Stimulated activated CD4-positive, alpha-beta T cell treated with anti-CD3 and anti-CD28 coated beads, Interleukin-1b, Interleukin-23, amount 100 ng/mL, for 48 hours (primary cell): ENCODE results near the gene TMEM184C.

Experiments used
- DNase-seq: peaks from one replicate; pipeline ENCODE4 v3.0.0-alpha.2; 2020

Gene TMEM184C

DNA sequence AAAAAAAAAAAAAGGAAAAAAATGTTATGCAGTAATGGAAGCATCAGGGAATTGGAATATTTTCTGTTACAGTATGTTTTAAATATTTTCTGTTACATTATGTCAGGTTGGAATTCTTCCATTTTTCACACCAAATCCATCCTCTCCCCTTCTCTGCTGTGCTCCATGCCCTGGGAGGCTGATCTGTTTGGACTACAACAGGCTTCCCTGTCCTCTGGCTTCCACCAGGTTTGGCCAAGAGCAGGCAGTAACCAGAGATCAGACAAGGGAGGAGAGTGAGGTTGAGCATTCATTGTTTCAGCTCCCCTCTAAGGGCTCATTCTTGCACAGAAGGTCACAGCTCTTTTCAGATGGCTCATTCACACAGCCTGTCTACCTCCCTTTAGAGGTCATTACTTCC is 11.7 kb upstream of the TMEM184C start:
- no peak for DNase-seq

- DNase-seq, result no peak
These were observed 9.7 kb upstream of the TMEM184C start for GRCh38 chr4:147607471-147607870.

GRCh38 chr4:147610686-147611085 is 6.5 kb upstream of the TMEM184C start:
- DNase-seq, result no peak

GRCh38 chr4:147616849-147617172 is 386 bp upstream of the TMEM184C start:
- DNase-seq, result no peak

DNA sequence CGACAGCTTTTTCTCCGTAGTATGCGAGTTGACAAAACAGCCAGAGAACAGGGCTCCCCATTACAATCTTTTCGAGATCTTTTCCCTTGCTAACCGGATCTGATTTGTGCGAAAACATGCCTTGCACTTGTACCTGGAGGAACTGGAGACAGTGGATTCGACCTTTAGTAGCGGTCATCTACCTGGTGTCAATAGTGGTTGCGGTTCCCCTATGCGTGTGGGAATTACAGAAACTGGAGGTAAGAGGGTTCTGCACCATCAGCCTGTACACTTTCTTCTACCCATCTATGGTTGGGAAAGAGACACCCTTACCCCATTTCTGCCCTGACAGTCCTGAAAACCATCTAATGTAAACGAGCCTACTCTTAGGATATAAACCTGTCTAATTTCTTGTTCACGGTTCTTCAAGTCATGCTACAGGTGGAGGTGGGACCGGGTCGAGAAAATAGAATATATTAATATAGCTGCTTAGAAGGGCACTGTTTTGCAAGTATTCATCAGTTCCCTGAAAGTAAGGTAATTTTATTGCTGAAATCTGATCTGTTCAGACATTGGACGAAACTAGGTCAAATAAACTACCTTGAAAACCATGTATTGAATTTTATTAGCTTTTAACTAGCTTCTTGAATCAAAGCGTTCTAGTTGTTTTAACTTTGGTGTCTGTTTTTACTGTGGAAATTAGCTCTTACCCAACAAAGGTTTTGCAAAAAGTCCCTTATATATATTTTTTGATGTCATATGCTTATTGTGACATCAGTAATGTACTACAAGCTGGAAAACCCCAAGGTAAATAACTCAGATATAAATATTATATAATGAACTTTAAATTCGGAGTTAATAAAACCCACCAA is 869 bp downstream of the TMEM184C start:
- no peak for DNase-seq

- DNase-seq, result no peak
These were observed 3.1 kb downstream of the TMEM184C start for GRCh38 chr4:147620315-147620714.

GRCh38 chr4:147625733-147626132 is 8.5 kb downstream of the TMEM184C start:
- no peak for DNase-seq

- no peak for DNase-seq
These were observed 9.7 kb downstream of the TMEM184C start for GRCh38 chr4:147626903-147627302.

GRCh38 chr4:147628415-147628814 is 11.2 kb downstream of the TMEM184C start:
- no peak for DNase-seq

DNA sequence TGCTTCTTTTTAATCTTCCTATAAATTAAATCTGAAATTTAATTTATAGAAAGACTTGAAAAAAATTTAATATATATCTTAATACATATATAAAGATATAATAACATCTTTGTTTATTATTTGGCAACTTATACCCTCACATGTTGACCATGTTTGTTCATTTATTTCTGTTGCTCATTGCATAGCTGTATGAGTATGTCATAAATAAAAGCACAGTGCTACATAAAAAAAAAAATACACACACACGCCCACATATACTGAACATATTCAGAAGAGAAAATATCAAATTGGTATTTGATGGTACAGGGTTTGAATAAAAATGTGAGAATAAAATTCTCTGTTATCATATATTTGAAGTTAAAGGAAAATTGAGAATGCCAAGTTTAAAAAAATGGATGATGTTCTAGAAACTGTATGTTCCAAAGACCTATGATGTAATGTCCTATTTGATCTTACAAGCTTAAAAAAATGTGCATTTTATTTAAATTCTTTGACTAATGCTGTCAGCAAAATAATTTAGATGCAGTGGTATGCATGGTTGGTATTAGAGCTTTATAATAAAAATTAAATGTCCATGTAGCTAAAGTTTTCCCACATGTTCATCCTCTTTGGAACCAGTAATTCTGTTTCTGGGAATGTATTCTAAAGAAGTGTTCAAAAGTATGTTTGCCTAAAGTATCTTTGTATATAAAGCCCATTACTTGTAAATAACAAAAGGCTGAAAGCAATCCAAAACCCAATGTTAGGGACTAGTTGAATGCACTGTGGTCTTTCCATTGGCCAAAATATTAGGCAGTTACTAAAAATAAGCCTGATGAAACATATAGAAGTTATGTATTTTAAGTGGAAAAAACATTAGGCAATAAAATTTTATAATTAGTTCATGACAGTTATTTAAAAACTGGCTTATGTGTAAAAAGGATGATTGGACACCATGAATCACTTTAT is 12.9 kb downstream of the TMEM184C start:
- no peak for DNase-seq

- DNase-seq, result no peak
These were observed 15.9 kb downstream of the TMEM184C start for GRCh38 chr4:147633113-147633512.

- no peak for DNase-seq
These were observed 16.4 kb downstream of the TMEM184C start for GRCh38 chr4:147633643-147634042.

DNA sequence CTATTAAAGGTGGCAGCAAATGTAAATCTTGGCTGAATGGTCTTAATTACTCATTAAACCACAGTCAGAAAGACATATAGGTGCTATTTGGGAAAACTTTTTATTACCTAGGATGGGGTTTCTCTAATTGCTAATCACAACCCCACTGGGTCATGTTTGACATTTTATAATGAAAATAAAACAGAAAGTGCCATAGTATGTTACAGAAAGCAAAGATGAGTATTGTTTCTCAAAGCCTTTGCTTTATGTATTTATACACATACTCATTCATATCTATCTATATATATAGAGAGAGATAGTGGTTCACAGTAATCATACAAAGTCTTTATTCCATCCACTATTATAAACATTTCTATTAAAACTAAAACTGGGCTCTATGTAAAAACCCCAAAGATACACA is 18.2 kb downstream of the TMEM184C start:
- DNase-seq, result no peak

DNA sequence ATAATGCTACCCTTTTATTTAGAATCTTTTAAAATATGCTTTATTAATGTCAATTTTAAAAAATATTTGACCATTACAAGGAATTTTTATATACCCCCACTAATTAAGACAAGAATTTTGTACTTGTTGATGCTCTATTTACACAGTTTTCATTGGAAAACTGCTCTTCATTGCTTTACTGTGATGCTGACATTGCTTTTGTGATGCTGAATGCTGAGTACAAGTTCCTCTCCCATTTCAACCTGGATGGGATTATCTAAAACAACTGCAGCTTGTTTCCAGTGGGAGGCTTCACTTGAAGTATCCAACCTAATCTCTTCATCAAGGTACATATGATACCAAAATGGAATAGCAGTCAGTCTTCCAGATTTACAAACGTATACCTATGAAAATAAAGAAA is 21.2 kb downstream of the TMEM184C start:
- DNase-seq, result no peak

DNA sequence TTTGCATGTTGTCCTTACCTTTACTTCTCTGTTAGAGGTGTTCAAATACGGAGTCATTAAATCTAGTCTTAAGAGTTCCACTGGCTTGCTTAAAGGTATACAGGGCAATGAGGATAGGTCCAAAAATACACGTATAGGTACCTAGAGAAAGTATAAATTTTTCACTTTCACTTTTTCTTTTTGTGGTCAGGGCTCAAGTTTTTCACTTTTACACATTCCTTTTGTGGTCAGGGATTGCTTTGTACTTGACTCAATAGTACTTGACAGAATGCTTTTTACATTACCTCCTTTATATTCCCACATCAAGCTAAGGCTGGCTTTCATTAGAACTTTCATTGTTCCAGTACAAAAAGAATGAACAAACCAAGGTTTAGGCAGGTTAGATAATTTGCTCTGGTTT is 21.7 kb downstream of the TMEM184C start:
- DNase-seq, result no peak

- DNase-seq, result no peak
These were observed 22.2 kb downstream of the TMEM184C start for GRCh38 chr4:147639388-147639787.

GRCh38 chr4:147640331-147640730 is 23.1 kb downstream of the TMEM184C start:
- DNase-seq, result no peak

- no peak for DNase-seq
These were observed 26.4 kb downstream of the TMEM184C start for GRCh38 chr4:147643616-147644015.

- no peak for DNase-seq
These were observed 27.3 kb downstream of the TMEM184C start for GRCh38 chr4:147644471-147644870.

DNA sequence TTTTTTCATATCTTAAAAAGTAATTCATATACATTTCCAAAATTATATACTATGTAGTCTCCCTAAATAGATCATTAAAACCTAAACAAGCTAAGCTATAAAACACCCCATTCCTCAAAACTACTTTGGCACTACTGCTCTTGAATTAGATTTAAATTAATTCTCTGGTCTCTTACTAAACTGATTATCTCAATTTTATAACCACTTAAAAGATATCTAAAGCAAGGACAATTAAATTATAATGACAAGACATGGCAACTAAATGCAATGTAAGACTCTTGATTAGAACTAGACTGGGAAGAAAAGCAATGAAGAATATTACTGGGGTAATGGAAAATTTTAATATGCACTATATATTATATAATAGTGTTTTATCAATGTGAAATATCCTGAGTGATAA is 27.9 kb downstream of the TMEM184C start:
- no peak for DNase-seq

DNA sequence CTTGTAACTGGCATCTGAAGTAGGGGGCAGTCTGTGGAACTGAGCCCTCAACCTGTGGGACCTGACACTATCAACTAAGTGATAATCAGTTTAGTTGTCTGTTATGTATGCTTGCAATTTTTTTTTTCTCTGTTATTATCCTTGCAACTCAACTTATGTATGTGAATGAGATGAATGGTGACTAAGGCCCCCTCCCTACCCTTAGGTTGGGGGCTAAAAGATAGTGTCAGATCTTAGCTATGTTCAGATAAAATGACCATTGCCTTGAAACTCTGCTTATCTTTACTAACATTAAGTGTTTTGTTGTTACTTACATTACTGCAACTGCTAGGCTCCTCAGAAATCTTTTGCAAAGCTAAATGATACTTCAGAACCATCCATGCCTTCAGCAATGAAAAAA is 31.5 kb downstream of the TMEM184C start:
- DNase-seq, result no peak

GRCh38 chr4:147651563-147651962 is 34.4 kb downstream of the TMEM184C start:
- DNase-seq, result peak; percentile 3

DNA sequence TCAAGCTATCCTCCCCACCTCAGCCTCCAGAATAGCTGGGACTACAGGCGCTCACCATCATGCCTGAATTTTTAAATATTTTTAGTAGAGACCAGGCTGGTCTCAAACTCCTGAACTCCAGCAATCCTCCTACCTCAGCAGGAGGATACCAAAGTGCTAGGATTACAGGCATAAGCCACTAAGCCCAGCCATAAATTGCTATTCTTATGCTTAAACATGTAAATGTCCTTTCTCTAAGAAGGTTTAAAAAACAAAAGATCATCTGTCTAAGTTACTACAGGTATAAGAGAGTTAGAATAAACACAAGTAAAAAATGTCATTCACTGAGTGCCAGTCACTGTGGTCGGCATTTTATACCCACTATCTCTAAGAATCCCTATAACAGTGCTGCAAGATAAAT is 38.4 kb downstream of the TMEM184C start:
- DNase-seq, result no peak

DNA sequence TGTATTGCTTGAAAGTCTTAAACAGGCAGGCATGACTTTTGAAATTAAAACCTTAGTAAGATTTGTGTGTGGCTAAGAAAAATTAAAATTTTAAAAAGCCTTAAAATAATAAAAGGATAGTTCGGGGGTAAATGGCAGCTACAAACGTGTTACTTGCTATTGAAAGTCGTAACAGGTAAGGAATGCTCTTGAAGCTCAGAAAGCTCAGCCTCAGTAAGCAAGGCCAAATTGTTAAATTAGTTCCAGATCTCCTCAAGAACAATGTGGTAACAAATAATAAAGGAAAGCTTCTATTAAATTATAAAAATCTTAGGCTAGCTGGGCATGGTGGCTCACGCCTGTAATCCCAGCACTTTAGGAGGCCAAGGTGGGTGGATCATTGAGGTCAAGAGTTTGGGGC is 41.3 kb downstream of the TMEM184C start:
- DNase-seq, result no peak
